PFSK-1 (cell line): Measurements from ENCODE around the gene P2RY11.

ENCODE experiments used
- POLR2AphosphoS5 ChIP-seq: IDR thresholded peaks from 2 replicates; pipeline ENCODE4 v1.6.1; 2012; ENCODE audit warnings: low read depth, mild to moderate bottlenecking, control low read depth, low read length, moderate library complexity
- SIN3A ChIP-seq: IDR thresholded peaks from 2 replicates; pipeline ENCODE4 v1.6.1; 2012; ENCODE audit warnings: mild to moderate bottlenecking, low read length, moderate library complexity, borderline replicate concordance; ENCODE audit not compliant: insufficient read depth
- TAF1 ChIP-seq: IDR thresholded peaks from 2 replicates; pipeline ENCODE4 v1.6.1; 2012; ENCODE audit warnings: low read length, control low read depth, borderline replicate concordance; ENCODE audit not compliant: insufficient read depth
- TF ChIP-seq, protein P1 (sequence below), 2 experiments: IDR thresholded peaks; 2 replicates each; pipeline versions ENCODE4 v1.6.1 to v1.8.0; 2011 to 2012; ENCODE audit warnings: low read depth in 2 of 2, low read length in 2 of 2, control low read depth in 1 of 2, inconsistent platforms in 1 of 2, mild to moderate bottlenecking in 1 of 2, moderate library complexity in 1 of 2; ENCODE audit not compliant: insufficient read depth in 1 of 2

DNA sequence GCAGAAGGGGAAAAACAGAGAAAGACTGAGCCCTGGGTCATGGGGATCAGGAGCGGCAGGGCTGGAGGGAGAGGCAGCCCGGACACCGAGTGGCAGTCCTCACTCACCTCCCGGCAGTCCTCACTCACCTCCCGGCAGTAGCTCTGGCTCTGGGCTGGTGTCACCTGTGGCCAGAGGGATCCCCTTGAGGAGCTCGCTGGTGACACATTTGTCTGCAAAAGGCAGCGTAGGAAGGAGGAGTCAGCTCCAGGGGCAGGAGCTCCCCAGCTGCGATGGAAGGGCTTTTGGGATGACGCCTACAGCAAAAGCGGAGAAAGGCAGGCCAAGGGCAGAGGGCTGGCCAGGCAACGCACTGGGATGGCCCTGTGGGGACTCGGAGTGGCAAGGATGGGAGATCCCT, 7.5 kb downstream of the P2RY11 start:
- no peak for TF ChIP-seq TAF1
- TF ChIP-seq POLR2AphosphoS5 = no peak
- TF ChIP-seq, protein P1, sequence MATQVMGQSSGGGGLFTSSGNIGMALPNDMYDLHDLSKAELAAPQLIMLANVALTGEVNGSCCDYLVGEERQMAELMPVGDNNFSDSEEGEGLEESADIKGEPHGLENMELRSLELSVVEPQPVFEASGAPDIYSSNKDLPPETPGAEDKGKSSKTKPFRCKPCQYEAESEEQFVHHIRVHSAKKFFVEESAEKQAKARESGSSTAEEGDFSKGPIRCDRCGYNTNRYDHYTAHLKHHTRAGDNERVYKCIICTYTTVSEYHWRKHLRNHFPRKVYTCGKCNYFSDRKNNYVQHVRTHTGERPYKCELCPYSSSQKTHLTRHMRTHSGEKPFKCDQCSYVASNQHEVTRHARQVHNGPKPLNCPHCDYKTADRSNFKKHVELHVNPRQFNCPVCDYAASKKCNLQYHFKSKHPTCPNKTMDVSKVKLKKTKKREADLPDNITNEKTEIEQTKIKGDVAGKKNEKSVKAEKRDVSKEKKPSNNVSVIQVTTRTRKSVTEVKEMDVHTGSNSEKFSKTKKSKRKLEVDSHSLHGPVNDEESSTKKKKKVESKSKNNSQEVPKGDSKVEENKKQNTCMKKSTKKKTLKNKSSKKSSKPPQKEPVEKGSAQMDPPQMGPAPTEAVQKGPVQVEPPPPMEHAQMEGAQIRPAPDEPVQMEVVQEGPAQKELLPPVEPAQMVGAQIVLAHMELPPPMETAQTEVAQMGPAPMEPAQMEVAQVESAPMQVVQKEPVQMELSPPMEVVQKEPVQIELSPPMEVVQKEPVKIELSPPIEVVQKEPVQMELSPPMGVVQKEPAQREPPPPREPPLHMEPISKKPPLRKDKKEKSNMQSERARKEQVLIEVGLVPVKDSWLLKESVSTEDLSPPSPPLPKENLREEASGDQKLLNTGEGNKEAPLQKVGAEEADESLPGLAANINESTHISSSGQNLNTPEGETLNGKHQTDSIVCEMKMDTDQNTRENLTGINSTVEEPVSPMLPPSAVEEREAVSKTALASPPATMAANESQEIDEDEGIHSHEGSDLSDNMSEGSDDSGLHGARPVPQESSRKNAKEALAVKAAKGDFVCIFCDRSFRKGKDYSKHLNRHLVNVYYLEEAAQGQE (IDR thresholded peaks at IDR 0.05; ENCODE audit: insufficient read depth in 1 of 2, low read depth in 2 of 2, low read length in 2 of 2) = no peak
- no peak for TF ChIP-seq SIN3A
